Measurements from ENCODE around the gene GMPPA.
A peak's percentile ranks its signal among the peaks of the same experiment; 100 is the strongest.

Gene GMPPA

GRCh38 chr2:219522111-219523030 lies 23.7 kb downstream of the GMPPA start:
- no peak overlapping the region for H3K4me3 ChIP-seq (ENCODE audit: low read depth, low read length)
- no peaks in the 10 kb centered on the region for H3K36me3 ChIP-seq (ENCODE audit: control insufficient read depth, insufficient read depth, low read length)
- H3K27me3 ChIP-seq (ENCODE audit: control insufficient read depth, insufficient read depth, low read length) = peaks cover 6% of the 10 kb centered on the region
- no peaks in the 10 kb centered on the region for H3K9me3 ChIP-seq (ENCODE audit: control insufficient read depth, low read length)
- no peaks in the 10 kb centered on the region for H3K79me2 ChIP-seq
- peak overlapping the region; percentile 72 for H2AFZ ChIP-seq
- H3K27ac ChIP-seq = no peak overlapping the region
- no peak overlapping the region for H3K9ac ChIP-seq
- TF ChIP-seq CTCF (IDR thresholded peaks at IDR 0.05) = no peak
- H3K4me2 ChIP-seq (ENCODE audit: low read length) = no peak overlapping the region
- H3K4me1 ChIP-seq = peaks cover 4% of the 10 kb centered on the region

GRCh38 chr2:219523031-219523671 lies 24.5 kb downstream of the GMPPA start:
- Histone ChIP-seq H3K4me3 (ENCODE audit: low read depth, low read length) (no peak overlapping the region), H3K27ac (no peak overlapping the region), H3K9ac (no peak overlapping the region), H3K4me2 (ENCODE audit: low read length) (no peak overlapping the region), H3K79me2 (no peaks in the 10 kb centered on the region), H3K27me3 (ENCODE audit: control insufficient read depth, insufficient read depth, low read length) (peaks cover 11% of the 10 kb centered on the region), H3K9me3 (ENCODE audit: control insufficient read depth, low read length) (no peaks in the 10 kb centered on the region), H3K36me3 (ENCODE audit: control insufficient read depth, insufficient read depth, low read length) (no peaks in the 10 kb centered on the region), H3K4me1 (peaks cover 4% of the 10 kb centered on the region), H2AFZ (peak overlapping the region; percentile 72)
- no peak for TF ChIP-seq CTCF (IDR thresholded peaks at IDR 0.05)

- Histone ChIP-seq H3K9ac (no peak overlapping the region), H3K27ac (no peak overlapping the region), H3K4me2 (ENCODE audit: low read length) (no peak overlapping the region), H3K4me3 (ENCODE audit: low read depth, low read length) (no peak overlapping the region), H3K4me1 (peaks cover 4% of the 10 kb centered on the region), H3K9me3 (ENCODE audit: control insufficient read depth, low read length) (no peaks in the 10 kb centered on the region), H3K36me3 (ENCODE audit: control insufficient read depth, insufficient read depth, low read length) (no peaks in the 10 kb centered on the region), H3K27me3 (ENCODE audit: control insufficient read depth, insufficient read depth, low read length) (peaks cover 12% of the 10 kb centered on the region), H3K79me2 (no peaks in the 10 kb centered on the region), H2AFZ (no peak overlapping the region)
- no peak for TF ChIP-seq CTCF (IDR thresholded peaks at IDR 0.05)
Observed at GRCh38 chr2:219524817-219525216, 26.1 kb downstream of the GMPPA start.

GRCh38 chr2:219525533-219526232 lies 27.0 kb downstream of the GMPPA start:
- H3K9ac ChIP-seq = no peak overlapping the region
- no peak overlapping the region for H3K27ac ChIP-seq
- no peak overlapping the region for H3K4me3 ChIP-seq (ENCODE audit: low read depth, low read length)
- no peaks in the 10 kb centered on the region for H3K36me3 ChIP-seq (ENCODE audit: control insufficient read depth, insufficient read depth, low read length)
- no peak overlapping the region for H3K4me2 ChIP-seq (ENCODE audit: low read length)
- no peaks in the 10 kb centered on the region for H3K9me3 ChIP-seq (ENCODE audit: control insufficient read depth, low read length)
- H3K4me1 ChIP-seq = peaks cover 4% of the 10 kb centered on the region
- no peak overlapping the region for H2AFZ ChIP-seq
- peaks cover 14% of the 10 kb centered on the region for H3K27me3 ChIP-seq (ENCODE audit: control insufficient read depth, insufficient read depth, low read length)
- H3K79me2 ChIP-seq = no peaks in the 10 kb centered on the region
- TF ChIP-seq CTCF (IDR thresholded peaks at IDR 0.05) = no peak
